GM19372 (cell line): ENCODE measurements around the gene SLC35E2B.
"Not testable (repeated sequence)": the region's sequence is repeated elsewhere in the genome, so short reads cannot be mapped to it uniquely, and the experiment has no call there.

Experiments
- ATAC-seq: cut with Tn5 transposase; IDR thresholded peaks from one replicate; pipeline ENCODE4 v1.9.1; 2021; ENCODE audit warnings: mild to moderate bottlenecking, low read depth, moderate library complexity; ENCODE audit not compliant: unreplicated experiment

The SLC35E2B gene

GRCh38 chr1:1704284-1704957 is 11.8 kb upstream of the SLC35E2B start:
- not testable (repeated sequence) for ATAC-seq

GRCh38 chr1:1703796-1704195 is 11.2 kb upstream of the SLC35E2B start:
- no peak for ATAC-seq

- ATAC-seq: not testable (repeated sequence)
These were observed 9.9 kb upstream of the SLC35E2B start for GRCh38 chr1:1702506-1702905.

GRCh38 chr1:1700557-1700956 is 8.0 kb upstream of the SLC35E2B start:
- not testable (repeated sequence) for ATAC-seq

- not testable (repeated sequence) for ATAC-seq
These were observed 7.5 kb upstream of the SLC35E2B start for GRCh38 chr1:1700067-1700466.

- ATAC-seq: not testable (repeated sequence)
These were observed 6.5 kb upstream of the SLC35E2B start for GRCh38 chr1:1699061-1699460.

GRCh38 chr1:1697358-1698183 is 5.0 kb upstream of the SLC35E2B start:
- not testable (repeated sequence) for ATAC-seq

- not testable (repeated sequence) for ATAC-seq
These were observed 4.1 kb upstream of the SLC35E2B start for GRCh38 chr1:1696431-1697357.

GRCh38 chr1:1692324-1692713 is 276 bp downstream of the SLC35E2B start:
- ATAC-seq: peak; percentile 31

GRCh38 chr1:1691443-1691842 is 1.2 kb downstream of the SLC35E2B start:
- not testable (repeated sequence) for ATAC-seq

- ATAC-seq: not testable (repeated sequence)
These were observed 3.1 kb downstream of the SLC35E2B start for GRCh38 chr1:1689526-1689925.

GRCh38 chr1:1687846-1688245 is 4.7 kb downstream of the SLC35E2B start:
- no peak for ATAC-seq

GRCh38 chr1:1684031-1684681 is 8.4 kb downstream of the SLC35E2B start:
- ATAC-seq: no peak

GRCh38 chr1:1683104-1683905 is 9.3 kb downstream of the SLC35E2B start:
- no peak for ATAC-seq

GRCh38 chr1:1680912-1681273 is 11.7 kb downstream of the SLC35E2B start:
- ATAC-seq: no peak

GRCh38 chr1:1680031-1680911 is 12.3 kb downstream of the SLC35E2B start:
- no peak for ATAC-seq

- no peak for ATAC-seq
These were observed 13.8 kb downstream of the SLC35E2B start for GRCh38 chr1:1678581-1679380.
